GM18508 (cell line): Measurements from ENCODE around the gene PLA2G2C.

Source experiments
- ATAC-seq: cut with Tn5 transposase; IDR thresholded peaks from one replicate; pipeline ENCODE4 v1.9.1; 2021; ENCODE audit warnings: moderate number of reproducible peaks; ENCODE audit not compliant: insufficient read depth, unreplicated experiment

Gene PLA2G2C

DNA sequence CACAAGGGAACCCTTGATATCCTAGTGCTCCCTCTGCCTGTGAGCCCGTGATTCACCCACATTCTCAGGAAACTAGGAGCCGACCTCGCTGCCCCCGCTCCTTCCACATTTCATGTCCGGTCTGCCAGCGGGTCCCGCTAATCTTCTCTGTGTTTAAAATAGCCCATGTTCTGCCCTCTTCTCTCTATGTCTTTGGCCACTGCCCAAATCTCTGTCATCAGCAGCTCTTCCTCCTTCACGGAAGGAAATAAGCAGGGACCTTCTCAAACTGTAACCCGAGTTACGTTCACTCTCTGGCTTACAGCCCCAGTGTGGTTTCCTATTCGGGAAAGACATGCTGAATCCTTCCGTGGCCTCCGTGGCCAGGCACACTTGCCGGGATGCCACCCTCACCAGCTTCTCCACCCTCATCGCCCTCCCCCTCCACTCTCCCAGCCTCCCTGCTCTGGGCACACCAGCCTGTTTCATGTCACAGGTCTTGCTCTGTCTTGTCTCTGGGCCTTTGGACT lies 21.6 kb downstream of the PLA2G2C start:
- no peak for ATAC-seq

DNA sequence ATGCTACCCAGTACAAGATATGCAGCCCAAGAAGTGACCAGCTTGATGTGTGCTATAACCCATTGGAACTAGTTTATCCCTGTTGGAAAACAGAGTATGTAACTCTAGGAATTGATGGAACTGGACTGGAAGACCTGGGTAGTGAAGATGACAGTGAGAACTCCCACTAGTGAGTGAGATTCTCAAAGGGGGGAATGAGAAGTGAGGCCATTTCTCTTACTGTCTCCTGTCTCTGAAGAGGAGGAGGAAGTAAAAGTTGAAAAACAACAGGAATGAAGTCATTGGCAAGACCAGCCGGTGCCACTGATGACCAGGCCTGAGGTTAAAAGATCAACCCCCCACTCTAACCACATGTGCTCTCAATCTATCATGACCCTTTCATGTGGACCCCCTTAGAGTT lies 26.3 kb downstream of the PLA2G2C start:
- ATAC-seq: no peak

DNA sequence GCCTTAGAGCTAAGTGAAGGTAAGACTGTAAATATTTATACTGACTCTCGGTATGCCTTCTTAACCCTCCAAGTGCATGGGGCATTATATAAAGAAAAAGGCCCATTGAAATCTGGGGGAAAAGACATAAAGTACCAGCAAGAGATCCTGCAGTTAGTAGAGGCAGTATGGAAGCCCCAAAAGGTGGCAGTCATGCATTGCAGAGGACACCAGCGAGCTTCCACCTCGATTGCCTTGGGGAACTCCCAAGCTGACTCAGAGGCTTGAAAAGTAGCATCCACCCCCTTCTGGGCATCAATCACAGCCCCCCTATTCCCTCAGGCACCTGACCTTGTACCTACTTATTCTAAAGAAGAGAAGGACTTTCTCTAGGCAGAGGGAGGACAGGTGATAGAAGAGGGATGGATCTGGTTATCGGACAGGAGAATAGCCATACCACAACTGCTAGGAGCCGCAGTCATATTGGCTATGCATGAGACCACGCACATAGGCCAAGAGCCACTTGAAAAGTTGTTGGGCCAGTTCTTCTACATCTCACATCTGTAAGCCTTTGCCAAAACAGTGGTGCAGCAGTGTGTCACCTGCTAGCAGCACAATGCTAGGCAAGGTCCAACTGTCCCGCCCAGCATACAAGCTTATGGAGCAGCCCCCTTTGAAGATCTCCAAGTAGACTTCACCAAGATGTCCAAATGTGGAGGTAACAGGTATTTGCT lies 27.8 kb downstream of the PLA2G2C start:
- ATAC-seq: no peak

DNA sequence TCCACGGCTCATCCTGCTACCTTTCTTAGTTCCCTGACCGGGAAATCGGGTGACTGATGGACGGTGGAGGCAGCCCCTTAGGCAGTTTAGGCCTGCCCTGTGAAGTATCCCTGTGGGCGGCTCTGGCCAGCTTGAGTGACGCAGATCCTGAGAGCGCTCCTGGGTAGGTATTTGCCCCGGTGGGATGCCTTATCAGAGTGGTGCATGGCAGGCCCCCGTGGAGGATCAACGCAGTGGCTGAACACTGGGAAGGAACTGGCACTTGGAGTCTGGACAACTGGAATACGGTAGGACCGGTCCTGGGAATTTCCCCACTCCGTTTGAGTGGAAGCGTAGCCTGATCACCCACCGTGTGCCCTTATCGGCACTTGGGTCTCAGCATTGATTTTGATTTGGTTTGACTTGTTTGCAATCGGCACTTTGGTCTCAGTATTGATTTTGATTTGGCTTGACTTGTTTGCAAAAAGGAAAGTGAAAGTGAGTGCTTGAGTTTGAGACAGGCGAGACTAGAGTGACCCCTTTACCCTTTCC lies 32.0 kb downstream of the PLA2G2C start:
- ATAC-seq: no peak

DNA sequence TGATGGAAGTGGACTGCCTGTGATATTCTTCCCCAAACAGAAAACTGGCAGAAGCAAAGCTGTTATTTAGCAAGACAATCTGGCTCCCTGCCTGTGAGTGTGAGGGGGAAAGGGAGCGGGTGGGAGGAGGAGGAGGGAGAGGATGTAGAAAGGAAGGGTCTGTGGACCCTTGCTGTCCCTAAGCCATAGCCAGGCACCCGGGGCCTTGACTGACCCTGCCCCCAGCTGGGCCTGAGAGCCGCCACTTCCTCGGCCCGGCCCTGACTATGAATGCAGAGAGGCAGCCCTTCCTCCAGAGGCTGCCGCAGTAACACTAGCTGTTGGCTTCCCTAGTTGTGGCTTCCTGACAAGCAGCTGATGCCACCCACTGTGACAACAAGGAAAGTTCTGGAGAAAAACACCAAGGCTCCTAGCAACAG lies 33.3 kb downstream of the PLA2G2C start:
- ATAC-seq: no peak

DNA sequence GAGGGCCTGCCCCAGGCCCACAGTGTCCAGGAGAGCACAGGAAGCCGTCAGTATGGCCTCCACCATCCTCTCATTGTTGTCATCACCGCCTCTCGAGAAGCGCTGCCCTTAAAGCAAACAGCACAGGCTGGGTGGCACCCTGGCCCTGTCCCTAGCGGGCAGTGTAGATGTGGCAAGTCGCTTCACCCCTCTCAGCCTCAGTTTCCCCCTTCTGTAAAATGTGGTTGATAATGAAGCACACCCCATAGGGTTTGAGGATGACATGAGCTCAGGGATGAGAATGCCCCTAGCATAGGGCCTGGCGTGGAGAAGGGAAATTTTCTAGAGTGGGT lies 33.8 kb downstream of the PLA2G2C start:
- ATAC-seq: no peak

DNA sequence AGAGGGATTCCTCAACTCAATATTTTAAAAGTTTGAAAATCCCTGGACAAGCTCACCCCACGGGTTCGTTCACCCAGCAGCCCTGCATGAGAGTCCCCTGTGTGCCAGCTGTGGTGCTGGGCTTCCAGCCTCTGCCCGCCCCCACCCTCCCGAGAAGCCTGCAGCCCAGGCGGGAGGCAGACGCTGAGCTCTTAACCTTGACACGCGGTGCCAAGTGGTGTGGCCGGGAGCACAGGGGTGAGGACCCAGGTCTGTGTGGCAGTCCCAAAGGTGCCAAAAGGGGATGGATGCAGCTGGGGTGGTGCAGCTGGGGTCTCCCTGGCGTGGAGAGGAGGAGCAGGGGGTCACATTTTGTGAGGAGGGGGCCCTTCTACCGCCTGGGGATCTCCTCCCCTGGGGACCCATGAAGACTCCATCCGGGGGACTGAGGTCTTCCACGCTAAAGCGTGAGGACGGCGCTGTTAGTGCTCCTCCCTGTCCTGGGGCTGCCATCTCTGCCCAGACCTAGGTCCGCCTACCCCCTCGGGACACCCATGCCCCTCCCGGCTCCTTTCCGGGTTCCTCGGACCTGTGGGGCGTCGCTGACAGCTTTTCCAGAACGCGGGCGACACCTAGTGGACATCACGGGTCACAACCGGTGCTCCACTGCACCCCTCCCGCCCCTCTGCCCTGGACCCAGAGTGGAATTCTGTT lies 34.3 kb downstream of the PLA2G2C start:
- no peak for ATAC-seq

DNA sequence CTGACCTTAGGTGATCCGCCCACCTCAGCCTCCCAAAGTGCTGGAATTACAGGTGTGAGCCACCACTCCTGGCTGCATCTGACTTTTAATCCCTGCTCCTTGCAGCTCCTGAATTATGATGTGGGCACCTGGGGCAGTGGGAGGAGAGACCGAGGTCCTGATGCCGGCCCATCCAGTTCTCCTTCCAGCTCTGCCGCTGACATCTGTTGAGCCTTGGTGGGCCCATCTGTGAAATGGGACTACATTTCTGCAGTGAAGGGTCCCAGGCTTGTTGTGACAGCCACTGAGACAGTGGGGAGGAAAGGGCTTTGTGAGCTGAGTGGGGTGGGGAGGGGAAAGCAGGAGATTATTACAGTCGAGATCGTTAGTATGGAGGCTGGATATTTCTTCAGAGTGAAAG lies 35.3 kb downstream of the PLA2G2C start:
- ATAC-seq: no peak

DNA sequence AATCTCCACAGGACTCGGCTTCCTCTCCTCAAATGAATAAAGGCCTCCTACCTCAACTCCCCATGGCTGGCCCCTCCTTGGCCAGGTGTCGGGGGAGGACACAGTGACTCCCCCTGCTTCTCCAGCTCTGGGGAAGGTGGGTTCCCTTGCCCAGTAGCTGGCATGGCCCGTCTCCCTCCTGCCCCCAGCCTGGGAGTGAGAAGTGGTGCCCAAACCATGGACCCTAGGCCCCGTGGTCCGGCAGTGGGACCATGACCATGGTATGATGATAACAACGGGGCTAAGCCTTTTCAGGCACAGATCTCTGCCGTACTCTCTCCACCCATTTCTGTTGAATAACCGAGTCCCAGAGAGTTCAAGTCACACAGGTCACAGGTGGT lies 36.0 kb downstream of the PLA2G2C start:
- no peak for ATAC-seq

DNA sequence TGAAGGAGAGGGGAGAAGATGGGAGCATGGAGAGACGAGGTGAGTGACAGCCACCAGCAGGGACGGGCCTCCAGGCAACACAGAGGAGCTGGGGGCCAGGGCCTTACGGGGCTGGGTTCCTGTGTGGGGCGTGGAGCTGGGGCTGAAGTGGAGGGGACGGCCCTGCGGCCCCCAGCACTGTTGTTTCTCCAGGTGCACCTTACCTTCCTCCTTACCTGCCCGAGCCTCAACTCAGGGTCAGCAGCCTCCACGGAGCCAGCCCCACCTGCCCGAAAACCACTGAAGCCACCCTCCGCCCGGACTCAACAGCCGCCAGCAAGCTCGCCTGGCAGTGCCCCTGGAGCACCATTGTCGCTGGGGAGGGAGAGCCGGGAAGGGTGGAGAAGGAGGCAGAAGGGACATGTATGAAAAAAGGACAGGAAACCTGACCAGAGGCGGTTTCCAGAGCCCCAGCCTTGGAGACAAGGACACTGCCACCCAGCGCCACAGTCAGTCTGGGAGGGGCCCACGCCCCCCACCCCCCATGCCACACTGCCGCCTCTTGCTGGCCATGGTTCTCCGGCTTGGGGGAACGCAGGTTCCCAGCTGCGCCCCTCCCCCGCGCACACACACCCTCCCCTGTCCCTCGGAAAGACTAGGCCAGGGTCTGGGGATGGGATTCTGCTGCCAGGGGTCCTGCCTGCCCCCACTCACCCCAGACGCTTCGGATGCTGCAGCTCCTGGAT lies 36.6 kb downstream of the PLA2G2C start:
- no peak for ATAC-seq

DNA sequence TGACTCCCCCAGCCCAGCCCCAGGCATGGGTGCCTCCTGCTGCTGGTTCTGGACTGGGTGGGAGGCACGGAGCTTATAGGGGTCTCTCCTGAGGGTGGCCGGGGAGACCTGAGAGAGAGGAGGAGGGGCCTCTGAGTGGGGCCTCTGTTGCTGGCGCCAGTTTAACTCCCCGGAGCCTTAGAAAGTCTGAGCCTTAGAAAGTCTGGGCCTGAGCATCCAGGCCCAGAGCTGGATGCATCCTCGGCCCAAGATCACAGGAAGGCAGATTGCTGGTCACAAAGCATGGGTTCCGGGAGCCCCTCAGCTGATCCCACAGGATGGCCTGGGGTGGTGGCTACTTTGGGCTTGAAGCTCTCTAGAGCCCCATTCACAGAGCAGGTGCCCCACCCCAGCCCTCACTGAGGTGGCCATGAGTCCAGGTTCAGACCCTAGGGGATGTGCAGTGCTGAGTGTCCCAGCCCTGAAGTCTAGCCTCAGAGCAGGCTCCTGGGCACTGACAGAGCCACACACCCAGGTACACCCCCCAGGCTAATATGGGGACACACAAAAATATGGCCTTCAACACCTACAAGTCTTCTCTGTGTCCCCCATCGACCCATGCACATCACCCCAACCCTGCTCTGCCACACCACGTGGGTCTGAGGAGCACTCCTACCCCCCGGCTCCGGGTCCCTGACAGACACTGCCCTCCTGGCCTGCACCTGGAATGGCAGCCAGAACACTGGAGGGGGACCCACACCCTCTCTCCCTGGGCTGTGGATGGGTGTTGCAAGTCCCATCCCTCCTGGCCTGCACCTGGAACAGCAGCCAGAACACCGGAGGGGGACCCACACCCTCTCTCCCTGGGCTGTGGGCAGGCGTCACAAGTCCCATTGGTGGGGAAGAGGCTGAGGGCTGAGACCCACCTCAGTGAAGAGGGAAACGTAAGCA lies 37.5 kb downstream of the PLA2G2C start:
- no peak for ATAC-seq

DNA sequence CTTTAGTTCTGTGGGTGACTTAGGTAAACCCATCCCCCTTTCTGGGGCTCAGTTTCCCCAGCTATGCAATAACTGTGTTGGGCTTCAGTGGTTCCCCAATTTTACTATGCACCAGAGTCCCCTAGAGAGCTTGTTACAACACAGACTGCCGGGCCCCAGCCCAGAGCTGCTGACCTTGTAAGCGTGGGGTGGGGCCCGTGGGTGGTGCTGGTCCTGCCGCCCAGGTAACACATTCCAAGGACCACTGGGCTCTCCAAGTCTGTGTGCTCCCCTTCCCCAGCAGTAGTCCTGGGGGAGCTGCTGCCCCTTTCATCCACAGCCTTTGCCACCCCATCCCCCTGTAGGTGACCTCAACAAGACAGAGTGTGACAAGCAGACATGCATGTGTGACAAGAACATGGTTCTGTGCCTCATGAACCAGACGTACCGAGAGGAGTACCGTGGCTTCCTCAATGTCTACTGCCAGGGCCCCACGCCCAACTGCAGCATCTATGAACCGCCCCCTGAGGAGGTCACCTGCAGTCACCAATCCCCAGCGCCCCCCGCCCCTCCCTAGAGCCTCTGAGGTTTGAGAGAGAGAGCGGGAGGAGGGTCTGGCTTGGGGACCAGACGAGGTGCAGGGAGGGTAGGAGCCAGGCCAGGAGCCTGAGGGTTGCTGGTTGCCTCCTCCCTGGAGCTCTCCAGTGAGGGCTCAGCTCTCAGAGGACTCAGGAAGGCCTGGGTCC lies 38.3 kb downstream of the PLA2G2C start:
- no peak for ATAC-seq

DNA sequence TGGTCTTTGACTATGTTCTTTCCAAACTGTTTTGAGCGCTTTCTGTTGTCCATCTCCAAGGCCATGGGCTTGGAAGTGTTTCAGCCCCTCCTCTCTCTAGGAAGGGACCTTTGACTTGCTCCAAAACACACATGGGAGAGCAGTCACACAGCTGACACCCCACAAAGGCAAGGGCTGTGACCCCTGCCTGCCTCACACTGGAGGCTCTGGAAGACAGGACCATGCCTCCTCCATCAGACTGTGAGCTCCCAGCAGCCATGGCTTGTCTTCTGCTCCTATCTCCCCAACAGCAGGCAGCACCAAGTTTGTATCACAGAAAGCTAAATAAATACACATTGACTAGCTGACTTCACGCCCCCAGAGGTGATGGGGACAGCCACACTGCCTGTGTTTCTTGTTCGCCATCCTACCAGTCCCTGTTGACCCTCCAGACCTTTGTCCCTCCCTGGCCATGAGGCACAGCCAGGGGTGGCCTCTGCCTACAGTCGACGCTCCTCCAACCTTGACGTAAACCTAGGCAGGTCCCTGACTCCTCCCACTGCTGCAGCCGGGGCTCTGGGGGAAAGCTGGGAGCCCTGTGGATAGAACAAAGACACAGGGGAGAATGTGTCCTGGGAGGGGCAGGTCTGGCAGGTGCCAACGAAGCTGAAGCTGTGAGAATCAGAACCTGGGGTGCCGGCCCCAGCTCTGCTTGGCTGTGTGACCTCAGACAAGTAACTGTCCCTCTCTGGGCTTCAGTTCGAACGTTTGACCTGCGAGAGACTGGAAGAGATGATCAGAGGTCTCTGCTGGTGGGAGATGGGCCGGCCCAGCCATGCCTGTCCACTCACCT lies 42.4 kb downstream of the PLA2G2C start:
- no peak for ATAC-seq

DNA sequence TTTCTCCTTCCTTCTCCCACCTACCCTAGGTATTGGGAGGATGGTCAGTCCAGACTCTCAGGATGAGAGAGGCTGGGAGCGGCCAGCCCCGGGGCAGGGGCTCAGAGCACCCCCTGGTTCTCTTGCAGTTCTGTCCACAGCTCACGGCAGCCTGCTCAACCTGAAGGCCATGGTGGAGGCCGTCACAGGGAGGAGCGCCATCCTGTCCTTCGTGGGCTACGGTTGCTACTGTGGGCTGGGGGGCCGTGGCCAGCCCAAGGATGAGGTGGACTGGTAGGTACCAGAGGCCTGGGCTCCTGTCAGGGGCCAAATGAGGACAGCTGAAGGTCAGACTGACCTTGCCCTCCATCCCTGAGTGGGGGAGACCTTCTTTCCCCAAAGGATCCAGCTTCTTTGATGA lies 43.0 kb downstream of the PLA2G2C start:
- no peak for ATAC-seq

DNA sequence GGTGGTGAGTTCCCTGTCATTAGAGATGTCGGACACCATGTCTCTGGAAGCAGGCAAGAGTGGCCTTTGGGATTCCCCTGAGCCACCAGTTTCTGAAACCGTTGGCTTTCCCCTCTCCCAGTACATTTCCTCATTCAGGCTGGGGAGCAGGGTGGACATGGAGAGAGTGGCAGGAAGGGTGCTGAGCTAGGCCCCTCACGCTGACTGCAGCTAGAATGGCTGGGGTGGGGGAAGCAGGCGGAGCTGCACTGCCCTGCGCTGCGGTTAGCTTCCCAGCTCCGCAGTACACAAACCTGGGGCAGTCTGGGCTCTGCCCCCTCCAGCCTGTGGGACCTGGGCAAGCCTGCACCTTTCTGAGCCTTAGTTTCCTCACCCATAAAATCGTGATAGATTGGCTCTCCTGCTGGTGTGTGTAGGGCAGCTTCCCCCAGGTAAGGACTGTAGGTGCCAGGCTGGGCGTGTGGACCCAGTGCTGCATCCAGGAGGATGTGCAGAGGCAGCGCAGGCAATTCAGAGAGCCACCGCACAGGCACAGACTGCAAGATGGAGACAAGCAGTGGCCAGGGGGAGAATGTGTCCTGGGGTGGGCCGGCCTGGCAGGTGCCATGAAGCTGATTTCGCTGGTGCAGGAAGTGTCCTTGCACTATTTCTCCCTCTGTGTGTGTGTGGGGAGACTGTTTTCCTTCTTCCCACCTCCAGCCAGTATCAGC lies 44.2 kb downstream of the PLA2G2C start:
- no peak for ATAC-seq

DNA sequence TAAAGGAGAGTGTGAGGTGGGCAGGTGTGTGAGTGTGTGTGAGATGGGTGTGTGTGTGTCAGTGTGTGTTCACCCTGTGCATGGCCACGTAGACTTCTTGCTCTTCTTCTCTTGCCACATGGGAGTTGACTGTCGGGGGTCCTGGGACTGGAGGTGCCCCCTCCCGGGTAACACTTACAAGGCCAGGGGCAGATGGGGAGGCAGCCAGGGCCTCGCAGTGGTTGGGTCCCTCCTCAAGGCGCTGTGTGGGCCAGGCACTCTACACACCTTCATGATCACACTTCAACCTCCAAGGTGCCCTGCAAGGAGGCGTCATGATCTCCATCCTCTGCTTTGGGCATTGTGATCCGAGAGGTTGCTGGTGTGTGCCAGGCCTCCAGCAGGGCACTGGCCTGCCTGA lies 44.9 kb downstream of the PLA2G2C start:
- no peak for ATAC-seq

DNA sequence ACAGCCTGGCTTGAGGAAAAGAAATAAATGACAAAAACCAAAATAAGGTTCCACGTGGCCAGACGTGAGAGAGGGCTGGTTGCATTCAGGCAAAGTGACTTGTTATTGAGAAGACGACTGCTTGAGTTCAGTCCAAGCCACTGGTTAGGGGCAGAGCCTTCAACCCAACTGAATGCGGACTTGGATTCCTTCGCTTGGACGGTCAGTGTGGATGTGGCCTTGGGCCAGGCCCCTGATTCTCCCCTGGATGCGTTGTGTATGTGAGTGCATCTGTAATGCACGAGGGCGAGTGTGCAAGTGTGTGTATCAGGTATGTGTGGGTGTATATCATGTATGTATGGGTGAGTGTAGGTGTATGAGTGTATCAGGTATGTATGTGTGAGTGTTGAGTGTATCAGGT lies 45.3 kb downstream of the PLA2G2C start:
- ATAC-seq: no peak
